Activated CD4-positive, alpha-beta T cell treated with anti-CD3 and anti-CD28 coated beads, Interleukin-2, amount 50 U/mL, for 16 hours (primary cell): ENCODE measurements around the gene SNX11.

Experiments
- DNase-seq: peaks from one replicate; pipeline ENCODE4 v3.0.0-alpha.2; 2020

Gene SNX11

GRCh38 chr17:48100591-48101011, 7.0 kb upstream of the SNX11 start:
- DNase-seq = no peak

GRCh38 chr17:48101012-48101720, 6.4 kb upstream of the SNX11 start, which contains the start of gene CBX1:
TSS of gene CBX1 (minus strand) at chr17:48101478. CDS start at chr17:48077004, 24,474 bp downstream.
- peak; percentile 96 for DNase-seq

GRCh38 chr17:48102043-48102750, 5.4 kb upstream of the SNX11 start:
- DNase-seq = no peak

GRCh38 chr17:48102798-48103715, 4.5 kb upstream of the SNX11 start:
- DNase-seq = peak; percentile 38

- no peak for DNase-seq
Measured at GRCh38 chr17:48104440-48104839, 3.1 kb upstream of the SNX11 start.

GRCh38 chr17:48106802-48107136, 797 bp upstream of the SNX11 start:
- no peak for DNase-seq

GRCh38 chr17:48110761-48111160, 3.2 kb downstream of the SNX11 start:
- DNase-seq = no peak

GRCh38 chr17:48111937-48112241, 4.3 kb downstream of the SNX11 start:
- no peak for DNase-seq

GRCh38 chr17:48113201-48113676, 5.7 kb downstream of the SNX11 start:
- DNase-seq = peak; percentile 47

GRCh38 chr17:48121923-48122664, 14.5 kb downstream of the SNX11 start:
- DNase-seq = no peak

GRCh38 chr17:48122665-48123045, 15.1 kb downstream of the SNX11 start:
- no peak for DNase-seq

- DNase-seq = no peak
Measured at GRCh38 chr17:48123111-48123510, 15.5 kb downstream of the SNX11 start.

GRCh38 chr17:48123776-48124388, 16.3 kb downstream of the SNX11 start:
- peak; percentile 54 for DNase-seq

- no peak for DNase-seq
Measured at GRCh38 chr17:48125829-48126531, 18.4 kb downstream of the SNX11 start.

- DNase-seq = no peak
Measured at GRCh38 chr17:48126532-48126850, 18.9 kb downstream of the SNX11 start.

GRCh38 chr17:48127371-48128051, 19.9 kb downstream of the SNX11 start:
- DNase-seq = no peak

- no peak for DNase-seq
Measured at GRCh38 chr17:48128400-48128799, 20.8 kb downstream of the SNX11 start.

GRCh38 chr17:48129981-48130380, 22.4 kb downstream of the SNX11 start:
- DNase-seq = no peak

GRCh38 chr17:48131216-48131824, 23.8 kb downstream of the SNX11 start:
- DNase-seq = peak; percentile 74

GRCh38 chr17:48132385-48132784, 24.8 kb downstream of the SNX11 start:
- no peak for DNase-seq
